GM19438 (cell line): ENCODE data around the gene PRRX2.

Experiments
- ATAC-seq: cut with Tn5 transposase; IDR thresholded peaks from one replicate; pipeline ENCODE4 v1.9.1; 2021; ENCODE audit warnings: low read depth; ENCODE audit not compliant: unreplicated experiment

Gene PRRX2

DNA sequence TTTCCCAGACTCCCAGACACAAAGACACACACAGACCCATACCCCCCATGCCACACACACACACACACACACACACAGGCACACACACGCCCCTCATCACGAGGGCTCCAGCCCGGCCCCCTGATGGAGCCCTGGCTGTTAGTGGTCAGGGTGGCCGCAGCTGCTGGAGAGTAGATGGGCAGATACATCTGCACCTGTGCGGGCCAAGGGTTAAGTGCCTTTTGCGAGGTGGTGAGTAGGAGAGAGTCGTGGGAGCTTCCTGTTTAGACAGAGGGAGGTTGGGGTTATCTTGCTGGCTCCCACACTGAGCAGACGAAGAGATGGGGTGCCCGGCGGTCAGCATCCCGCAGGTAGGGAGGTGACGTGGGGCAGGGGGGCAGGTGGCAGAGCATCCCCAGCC, 8.2 kb downstream of the PRRX2 start:
- ATAC-seq, result no peak

DNA sequence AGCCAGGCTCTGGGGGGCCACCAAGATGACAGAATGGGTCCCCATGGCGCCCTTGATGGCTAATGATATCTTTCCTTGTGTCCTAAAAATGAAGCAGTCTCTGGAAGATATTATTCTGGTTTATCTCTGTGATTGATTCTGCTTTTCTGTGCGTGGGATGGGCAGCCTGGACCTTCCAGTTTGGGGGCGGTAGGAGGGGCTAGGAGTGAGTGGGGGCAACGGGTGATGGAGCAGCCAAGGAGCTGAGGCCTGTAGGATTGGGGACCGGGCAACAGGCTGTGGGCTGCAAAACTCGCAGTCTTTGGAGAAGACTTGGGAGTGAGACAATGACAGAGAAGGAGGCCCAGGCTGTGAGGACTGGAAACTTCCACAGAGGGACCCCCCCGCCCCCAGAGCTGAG, 8.8 kb downstream of the PRRX2 start:
- no peak for ATAC-seq

DNA sequence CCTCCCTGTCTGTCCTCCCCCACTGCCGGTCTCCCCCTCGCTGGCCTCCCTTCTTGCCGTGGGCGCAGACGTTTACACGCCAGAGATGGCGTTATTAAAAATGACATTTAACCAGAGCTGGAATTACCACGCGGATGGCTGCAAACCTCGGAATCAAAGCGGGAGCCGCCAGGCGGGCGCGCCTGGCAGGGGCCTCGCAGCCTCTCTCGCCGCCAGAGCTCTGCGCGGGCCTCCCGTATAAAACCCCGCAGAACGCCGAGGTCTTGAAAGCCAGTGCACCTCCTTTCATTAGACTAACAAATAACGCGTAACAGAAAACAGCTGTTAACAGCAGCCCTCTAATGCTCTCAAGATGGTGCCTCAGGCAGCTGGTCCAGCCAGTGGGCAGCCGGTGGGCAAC, 10.2 kb downstream of the PRRX2 start:
- ATAC-seq, result no peak

- no peak for ATAC-seq
Observed at GRCh38 chr9:129676287-129676686, 10.8 kb downstream of the PRRX2 start.

DNA sequence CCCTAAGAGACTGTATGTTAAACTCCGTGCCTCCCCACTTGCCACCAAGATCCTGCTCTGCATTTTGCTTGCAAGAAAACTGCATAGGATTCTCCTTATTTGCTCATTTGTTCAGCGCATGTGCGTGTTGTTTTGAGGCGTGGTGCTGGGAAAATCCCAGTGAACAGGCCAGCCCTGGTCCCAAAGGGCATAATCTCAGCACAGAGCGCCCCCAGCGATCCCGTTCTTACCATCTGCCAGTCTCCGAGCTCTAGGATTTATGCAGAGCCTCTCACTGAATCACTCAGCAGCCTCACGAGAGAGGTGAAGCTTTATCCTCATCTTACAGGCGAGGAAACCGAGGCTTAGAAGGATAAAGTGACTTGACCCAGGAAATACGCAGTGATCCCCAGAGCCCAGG, 11.5 kb downstream of the PRRX2 start:
- ATAC-seq, result no peak

- ATAC-seq, result no peak
Observed at GRCh38 chr9:129677456-129677855, 12.0 kb downstream of the PRRX2 start.

GRCh38 chr9:129678844-129679243, 13.4 kb downstream of the PRRX2 start:
- ATAC-seq, result no peak

GRCh38 chr9:129679537-129679936, 14.1 kb downstream of the PRRX2 start:
- ATAC-seq, result no peak

DNA sequence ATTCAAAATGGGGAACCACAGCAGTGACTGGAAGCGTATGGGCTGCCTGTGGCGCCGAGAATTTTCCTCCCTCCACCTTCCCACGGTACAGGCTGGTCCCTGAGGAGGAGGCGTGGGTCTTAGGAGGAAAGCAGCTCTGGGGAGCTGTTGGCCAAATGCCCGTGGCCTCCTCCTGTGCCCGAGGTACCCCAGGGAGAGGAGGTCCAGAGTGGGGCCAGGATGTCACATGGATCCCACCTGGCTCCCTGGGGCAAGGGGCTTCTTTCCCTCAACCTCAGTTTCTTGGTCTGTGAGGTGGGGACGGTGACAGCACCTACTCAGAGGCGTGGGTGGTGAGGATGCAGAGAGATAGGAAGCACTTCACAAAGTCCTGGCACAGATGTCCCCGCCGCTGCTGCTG, 16.5 kb downstream of the PRRX2 start:
- no peak for ATAC-seq

- no peak for ATAC-seq
Observed at GRCh38 chr9:129682381-129682780, 16.9 kb downstream of the PRRX2 start.

DNA sequence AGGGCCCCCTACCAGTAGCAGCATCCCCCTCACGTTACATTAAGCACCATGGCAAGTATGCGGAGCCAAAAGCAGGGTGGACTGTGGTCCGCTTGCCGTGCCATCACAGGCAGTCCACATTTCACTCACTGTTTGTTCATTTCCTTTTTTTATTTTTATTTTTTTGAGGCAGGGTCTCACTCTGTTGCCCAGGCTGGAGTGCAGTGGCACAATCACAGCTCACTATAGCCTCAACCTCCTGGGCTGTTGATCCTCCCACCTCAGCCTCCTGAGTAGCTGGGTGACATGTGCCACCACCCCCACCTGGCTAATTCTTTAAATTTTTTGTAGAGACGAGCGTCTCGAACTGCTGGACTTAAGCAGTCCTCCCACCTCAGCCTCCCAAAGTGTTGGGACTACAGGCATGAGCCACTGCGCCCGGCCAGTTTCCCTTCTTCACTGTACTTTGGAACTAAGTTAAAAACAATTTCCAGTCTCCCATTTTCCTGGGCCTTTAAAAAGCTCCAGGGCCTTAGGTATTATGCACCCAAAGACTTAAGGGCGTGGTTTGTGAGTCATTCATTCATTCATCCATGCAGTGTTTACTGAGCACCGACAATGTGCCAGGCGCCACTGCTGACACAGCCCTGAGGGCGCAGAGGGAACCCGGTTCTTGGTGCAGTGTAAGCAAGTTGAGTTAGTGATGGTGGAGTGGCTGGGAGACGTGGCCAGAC, 19.9 kb downstream of the PRRX2 start:
- ATAC-seq, result no peak

DNA sequence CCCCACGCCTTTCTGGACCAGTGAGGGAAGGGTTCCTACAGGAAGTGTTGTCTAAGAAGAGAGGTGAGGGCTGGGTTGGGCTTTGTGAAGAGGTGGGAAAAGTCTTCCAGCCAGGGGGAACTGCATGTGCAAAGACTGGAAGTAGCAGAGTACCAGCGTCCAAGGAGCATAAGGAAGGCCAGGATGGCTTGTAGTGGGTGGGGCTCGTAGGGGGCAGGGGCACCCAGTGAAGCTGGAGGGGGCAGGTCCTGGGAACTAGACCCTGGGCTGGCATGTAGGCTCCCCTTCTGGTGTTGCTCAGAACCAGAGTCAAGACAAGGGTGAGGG, 20.4 kb downstream of the PRRX2 start:
- ATAC-seq, result no peak

DNA sequence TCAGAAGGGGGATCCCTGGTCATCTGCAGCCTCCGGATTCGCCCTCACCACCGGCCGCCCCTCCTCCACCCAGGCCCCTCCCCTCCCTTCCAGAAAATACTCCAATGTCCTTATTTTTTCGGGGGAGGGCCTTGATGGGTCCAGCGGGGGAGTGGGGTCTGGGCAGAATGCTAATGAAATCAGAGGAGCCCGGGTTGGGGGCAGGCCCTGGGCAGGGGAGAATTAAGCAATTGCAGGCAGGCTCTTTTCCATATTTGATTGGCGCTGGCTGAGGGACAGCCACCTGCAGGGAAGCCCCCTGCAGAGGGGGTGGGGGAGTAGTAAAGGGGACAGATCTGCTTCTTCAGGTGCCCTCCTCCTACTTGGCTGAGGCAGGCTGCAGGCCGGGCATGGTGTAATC, 21.3 kb downstream of the PRRX2 start:
- ATAC-seq, result no peak

DNA sequence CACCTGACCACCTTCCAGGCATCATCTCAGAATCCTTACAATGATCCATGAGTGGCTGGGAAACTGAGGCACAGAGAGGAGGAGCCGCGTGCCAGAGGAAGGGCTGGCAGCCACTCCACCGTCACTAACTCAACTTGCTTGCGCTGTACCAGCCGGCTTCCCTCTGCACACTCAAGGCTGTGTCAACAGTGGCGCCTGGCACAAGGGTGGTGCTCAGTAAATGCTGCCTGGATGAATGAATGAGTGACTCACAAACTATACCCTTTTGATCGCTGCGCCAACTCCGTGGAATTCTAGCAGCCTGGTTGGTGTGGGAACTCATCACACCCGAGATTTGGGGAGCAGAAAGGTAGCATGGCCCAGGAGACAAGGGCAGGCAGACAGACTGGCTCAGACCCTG, 21.9 kb downstream of the PRRX2 start:
- no peak for ATAC-seq

GRCh38 chr9:129688285-129689043, 23.0 kb downstream of the PRRX2 start:
- ATAC-seq, result no peak

DNA sequence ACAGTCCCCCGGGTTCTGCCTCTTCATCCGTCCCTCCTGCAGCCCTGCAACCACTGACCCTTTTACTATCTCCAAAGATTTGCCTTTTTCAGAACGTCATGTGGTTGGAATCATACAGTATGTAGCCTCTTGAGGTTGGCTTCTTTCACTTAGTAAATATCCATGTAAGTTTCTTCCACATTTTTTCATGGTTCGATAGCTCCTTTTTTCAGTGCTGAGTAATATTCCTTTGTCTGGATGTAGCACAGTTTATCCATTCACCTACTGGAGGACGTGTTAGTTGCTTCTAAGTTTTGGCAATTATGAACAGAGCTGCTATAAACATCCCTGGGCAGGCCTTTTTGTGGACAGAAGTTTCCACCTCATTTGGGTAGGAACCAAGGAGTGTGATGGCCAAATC, 27.1 kb downstream of the PRRX2 start:
- ATAC-seq, result no peak

- no peak for ATAC-seq
Observed at GRCh38 chr9:129693741-129694140, 28.3 kb downstream of the PRRX2 start.

DNA sequence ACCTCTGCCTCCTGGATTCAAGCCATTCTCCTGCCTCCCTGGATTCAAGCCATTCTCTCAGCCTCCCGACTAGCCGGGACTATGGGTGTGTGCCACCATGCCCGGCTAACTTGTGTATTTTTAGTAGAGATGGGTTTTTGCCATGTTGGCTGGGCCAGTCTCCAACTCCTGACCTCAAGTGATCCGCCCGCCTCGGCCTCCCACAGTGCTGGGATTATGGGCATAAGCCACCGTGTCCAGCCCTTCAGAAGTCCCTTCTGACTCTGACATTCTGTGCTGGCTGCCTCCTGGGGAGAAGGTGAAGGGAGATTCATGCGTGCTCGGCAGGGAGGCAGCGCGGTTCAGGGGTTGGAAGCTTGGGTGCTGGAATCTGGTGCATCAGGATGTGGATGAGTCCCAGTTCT, 28.8 kb downstream of the PRRX2 start:
- no peak for ATAC-seq

- no peak for ATAC-seq
Observed at GRCh38 chr9:129695870-129696269, 30.4 kb downstream of the PRRX2 start.

DNA sequence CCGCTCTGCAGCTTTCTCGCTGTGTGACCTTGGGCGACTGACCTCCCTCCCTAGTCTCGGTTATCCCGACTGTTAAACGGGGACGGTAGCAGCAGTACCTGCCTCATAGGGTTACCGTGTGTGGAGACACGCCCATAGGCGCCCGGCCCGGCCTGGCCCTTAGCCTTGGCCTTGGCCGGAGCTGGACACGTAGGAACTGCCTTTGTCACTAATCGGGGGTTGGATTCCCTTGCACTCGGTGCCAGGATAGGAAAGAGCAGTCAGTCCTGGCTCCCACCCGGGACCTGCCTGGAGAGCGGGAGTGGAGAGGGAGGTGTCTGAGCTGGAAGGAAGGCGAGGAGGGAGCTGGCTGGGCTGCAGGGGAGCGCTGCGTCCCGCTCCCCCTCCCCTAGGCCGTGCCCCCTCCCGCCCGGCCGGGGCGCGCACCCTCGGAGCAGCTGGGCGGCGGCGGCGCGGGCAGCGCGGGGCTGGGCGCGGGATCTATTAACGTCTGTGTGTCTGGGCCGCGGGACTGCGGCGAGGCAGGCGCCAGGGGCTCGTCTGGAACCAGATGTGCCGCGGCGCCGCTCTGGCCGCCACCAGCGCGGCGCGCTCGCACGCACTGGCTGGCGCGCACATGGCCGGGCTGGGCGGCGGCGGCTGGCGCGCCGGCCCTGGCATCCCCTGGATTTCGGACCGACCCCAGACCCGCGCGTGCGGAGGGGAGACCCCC, 31.7 kb downstream of the PRRX2 start:
- ATAC-seq, result no peak

DNA sequence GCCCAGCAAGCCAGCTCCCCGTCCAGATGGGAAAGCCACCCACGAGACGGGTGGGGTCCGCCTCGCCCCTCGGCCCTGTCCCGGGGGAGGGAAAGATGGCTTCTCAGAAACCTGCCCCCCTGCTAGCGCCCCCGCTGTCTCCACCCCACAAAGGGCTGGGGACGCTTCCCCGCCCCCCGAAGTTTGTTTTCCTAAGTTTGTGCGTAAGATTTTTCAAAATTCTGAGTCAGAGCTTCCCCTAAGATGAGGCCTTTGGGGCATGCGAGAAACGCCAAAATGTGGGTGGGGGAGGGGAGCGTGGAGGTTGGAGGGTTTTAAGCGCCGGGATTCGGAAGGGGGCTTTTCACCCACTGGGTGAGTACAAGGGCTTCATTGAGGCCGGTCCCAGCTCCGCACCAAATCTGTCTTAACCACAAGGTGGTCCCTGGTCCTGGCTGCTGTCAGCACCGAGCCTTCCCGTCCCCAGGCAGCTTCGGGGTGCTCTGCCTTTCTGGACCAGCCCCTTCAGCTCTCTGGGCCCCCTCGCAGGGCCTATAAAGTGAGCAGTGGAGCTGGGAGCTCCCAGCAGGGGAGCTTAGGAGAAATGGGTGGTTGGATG, 32.3 kb downstream of the PRRX2 start:
- no peak for ATAC-seq
